ENCODE data around the gene TM7SF2. TPM values are rescaled to one million over a fixed set of nuclear protein-coding genes. Genes with fewer than 3 reads are reported as not detected.

Gene TM7SF2
- total RNA-seq, 1 experiment from 2014 or later: 63.8 TPM

DNA sequence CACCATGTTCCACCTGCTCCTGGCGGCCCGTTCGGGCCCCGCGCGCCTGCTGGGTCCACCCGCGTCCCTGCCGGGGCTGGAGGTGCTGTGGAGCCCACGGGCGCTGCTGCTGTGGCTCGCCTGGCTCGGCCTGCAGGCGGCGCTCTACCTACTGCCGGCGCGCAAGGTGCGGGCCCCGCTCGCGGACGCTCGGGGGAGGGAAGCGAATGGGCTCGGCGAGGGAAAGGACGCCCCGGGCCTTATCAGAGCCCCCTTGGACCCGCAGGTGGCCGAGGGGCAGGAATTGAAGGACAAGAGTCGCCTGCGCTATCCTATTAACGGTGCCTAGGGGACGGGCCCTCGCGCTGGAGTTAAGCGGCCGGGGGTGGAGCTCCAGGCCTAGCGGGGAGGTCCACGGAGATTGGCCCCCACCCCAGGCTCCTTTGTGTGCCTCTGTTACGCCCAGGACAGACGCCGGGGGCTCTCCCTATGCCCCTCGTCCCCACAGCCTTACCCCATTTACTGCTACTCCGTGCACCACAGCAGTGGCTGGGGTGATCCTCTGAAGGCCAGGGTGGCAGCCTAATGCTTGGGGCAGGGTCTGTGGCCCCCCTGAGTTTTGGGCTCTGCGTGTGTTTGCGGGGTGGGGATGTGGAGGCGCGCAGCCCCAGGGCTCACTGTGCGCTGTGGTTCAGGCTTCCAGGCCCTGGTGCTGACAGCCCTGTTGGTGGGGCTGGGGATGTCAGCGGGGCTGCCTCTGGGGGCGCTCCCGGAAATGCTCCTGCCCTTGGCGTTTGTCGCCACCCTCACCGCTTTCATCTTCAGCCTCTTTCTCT, 1.1 kb downstream of the TM7SF2 start (continued):
- TF ChIP-seq, protein P1, sequence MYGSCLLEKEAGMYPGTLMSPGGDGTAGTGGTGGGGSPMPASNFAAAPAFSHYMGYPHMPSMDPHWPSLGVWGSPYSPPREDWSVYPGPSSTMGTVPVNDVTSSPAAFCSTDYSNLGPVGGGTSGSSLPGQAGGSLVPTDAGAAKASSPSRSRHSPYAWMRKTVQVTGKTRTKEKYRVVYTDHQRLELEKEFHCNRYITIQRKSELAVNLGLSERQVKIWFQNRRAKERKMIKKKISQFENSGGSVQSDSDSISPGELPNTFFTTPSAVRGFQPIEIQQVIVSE (CRISPR knock-in tag; IDR thresholded peaks at IDR 0.05; ENCODE audit: borderline replicate concordance): no peak
- TF ChIP-seq, protein P2, sequence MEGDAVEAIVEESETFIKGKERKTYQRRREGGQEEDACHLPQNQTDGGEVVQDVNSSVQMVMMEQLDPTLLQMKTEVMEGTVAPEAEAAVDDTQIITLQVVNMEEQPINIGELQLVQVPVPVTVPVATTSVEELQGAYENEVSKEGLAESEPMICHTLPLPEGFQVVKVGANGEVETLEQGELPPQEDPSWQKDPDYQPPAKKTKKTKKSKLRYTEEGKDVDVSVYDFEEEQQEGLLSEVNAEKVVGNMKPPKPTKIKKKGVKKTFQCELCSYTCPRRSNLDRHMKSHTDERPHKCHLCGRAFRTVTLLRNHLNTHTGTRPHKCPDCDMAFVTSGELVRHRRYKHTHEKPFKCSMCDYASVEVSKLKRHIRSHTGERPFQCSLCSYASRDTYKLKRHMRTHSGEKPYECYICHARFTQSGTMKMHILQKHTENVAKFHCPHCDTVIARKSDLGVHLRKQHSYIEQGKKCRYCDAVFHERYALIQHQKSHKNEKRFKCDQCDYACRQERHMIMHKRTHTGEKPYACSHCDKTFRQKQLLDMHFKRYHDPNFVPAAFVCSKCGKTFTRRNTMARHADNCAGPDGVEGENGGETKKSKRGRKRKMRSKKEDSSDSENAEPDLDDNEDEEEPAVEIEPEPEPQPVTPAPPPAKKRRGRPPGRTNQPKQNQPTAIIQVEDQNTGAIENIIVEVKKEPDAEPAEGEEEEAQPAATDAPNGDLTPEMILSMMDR (IDR thresholded peaks at IDR 0.05): peak; percentile 85
- TF ChIP-seq ATF1 (CRISPR knock-in tag; IDR thresholded peaks at IDR 0.05): no peak
- no peak for TF ChIP-seq NR3C1 (CRISPR knock-in tag; conservative IDR thresholded peaks at IDR 0.05; ENCODE audit: low read depth)
- TF ChIP-seq, protein P3, sequence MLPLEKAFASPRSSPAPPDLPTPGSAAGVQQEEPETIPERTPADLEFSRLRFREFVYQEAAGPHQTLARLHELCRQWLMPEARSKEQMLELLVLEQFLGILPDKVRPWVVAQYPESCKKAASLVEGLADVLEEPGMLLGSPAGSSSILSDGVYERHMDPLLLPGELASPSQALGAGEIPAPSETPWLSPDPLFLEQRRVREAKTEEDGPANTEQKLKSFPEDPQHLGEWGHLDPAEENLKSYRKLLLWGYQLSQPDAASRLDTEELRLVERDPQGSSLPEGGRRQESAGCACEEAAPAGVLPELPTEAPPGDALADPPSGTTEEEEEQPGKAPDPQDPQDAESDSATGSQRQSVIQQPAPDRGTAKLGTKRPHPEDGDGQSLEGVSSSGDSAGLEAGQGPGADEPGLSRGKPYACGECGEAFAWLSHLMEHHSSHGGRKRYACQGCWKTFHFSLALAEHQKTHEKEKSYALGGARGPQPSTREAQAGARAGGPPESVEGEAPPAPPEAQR (CRISPR knock-in tag; IDR thresholded peaks at IDR 0.05): 0 out of 2 replicates have a peak, but pooled peaks have one; percentile 18
- no peak for TF ChIP-seq CBFB (CRISPR knock-in tag; IDR thresholded peaks at IDR 0.05; ENCODE audit: low read depth)
- TF ChIP-seq ZNF263 (CRISPR knock-in tag; IDR thresholded peaks at IDR 0.05; ENCODE audit: low read depth): no peak
- TF ChIP-seq, protein P4, sequence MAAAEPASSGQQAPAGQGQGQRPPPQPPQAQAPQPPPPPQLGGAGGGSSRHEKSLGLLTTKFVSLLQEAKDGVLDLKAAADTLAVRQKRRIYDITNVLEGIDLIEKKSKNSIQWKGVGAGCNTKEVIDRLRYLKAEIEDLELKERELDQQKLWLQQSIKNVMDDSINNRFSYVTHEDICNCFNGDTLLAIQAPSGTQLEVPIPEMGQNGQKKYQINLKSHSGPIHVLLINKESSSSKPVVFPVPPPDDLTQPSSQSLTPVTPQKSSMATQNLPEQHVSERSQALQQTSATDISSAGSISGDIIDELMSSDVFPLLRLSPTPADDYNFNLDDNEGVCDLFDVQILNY (CRISPR knock-in tag; IDR thresholded peaks at IDR 0.05): no peak
- no peak for TF ChIP-seq ZNF423 (CRISPR knock-in tag; IDR thresholded peaks at IDR 0.05)

DNA sequence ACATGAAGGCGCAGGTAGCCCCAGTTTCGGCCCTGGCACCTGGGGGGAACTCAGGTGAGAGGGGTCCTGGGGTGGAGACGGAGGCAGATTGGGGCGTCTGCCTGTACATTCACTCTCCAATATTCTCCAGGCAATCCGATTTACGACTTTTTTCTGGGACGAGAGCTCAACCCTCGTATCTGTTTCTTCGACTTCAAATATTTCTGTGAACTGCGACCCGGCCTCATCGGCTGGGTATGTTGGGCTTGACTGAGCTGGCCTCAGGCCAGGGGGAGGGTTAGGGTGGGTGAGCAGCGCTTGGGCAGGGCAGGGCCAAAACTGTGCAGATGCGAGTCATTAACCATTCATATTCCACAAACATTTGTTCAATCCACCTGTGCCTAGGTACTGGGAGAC, 1.7 kb downstream of the TM7SF2 start:
- peak overlapping the region; percentile 52 for H3K27ac Mint-ChIP-seq
- no peaks in the 10 kb centered on the region for H3K9me3 Mint-ChIP-seq
- ATAC-seq (no peak), DNase-seq (ENCODE audit: low spot score) (no peak)
- H3K4me3 Mint-ChIP-seq: peak overlapping the region; percentile 91
- no peak for TF ChIP-seq OVOL2 (CRISPR knock-in tag; IDR thresholded peaks at IDR 0.05; ENCODE audit: borderline replicate concordance)
- ChIA-PET POLR2A (interaction anchor here (0.6 to 2.2 kb wide), 5 partner anchors 9 to 1719 kb away, joined by 3 to 19 read pairs (median 9); partner anchors contain the start of genes CAPN1, FAU, MRPL49 and VPS51), CTCF (interaction anchor here (0.8 to 4.8 kb wide), 14 partner anchors 7 to 309 kb away, joined by 3 to 104 read pairs (median 9); partner anchors contain the start of genes ARL2, CAPN1, FAU and MRPL49)
- no peaks in the 10 kb centered on the region for H3K27me3 Mint-ChIP-seq (ENCODE audit: low read depth)
- peaks cover 20% of the 10 kb centered on the region for H3K4me1 Mint-ChIP-seq
- H3K36me3 Mint-ChIP-seq: peaks cover 3% of the 10 kb centered on the region

DNA sequence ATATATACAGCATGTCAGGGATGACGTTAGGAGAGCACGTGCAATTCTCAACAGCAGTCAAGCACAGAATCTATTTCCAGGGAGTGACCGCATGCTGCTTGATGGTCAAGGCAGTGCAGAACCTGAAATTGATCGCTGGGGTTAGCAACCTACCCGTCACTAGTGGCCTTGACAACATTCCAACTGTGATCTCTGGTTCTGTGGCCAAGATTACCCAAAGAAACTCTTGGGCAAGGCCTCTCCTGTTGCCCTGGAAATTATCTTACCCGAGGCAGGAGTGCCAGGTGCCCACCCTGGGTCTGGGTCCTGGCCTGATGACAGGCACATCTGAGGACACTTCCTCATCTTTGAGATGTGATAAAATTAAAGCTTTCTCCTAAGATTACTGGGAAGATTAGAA, 2.2 kb downstream of the TM7SF2 start:
- POLR2A ChIA-PET: no interaction called here
- Mint-ChIP-seq H3K36me3 (peaks cover 7% of the 10 kb centered on the region), H3K4me3 (peak overlapping the region; percentile 91), H3K27me3 (ENCODE audit: low read depth) (no peaks in the 10 kb centered on the region), H3K4me1 (peaks cover 20% of the 10 kb centered on the region), H3K27ac (peak overlapping the region; percentile 52), H3K9me3 (no peaks in the 10 kb centered on the region)
- ATAC-seq: no peak
- no peak for TF ChIP-seq NFATC4 (CRISPR knock-in tag; IDR thresholded peaks at IDR 0.05)
- TF ChIP-seq, protein P5, sequence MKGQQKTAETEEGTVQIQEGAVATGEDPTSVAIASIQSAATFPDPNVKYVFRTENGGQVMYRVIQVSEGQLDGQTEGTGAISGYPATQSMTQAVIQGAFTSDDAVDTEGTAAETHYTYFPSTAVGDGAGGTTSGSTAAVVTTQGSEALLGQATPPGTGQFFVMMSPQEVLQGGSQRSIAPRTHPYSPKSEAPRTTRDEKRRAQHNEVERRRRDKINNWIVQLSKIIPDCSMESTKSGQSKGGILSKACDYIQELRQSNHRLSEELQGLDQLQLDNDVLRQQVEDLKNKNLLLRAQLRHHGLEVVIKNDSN (CRISPR knock-in tag; IDR thresholded peaks at IDR 0.05): no peak
- TF ChIP-seq HMGA2 (CRISPR knock-in tag; IDR thresholded peaks at IDR 0.05): no peak
- TF ChIP-seq, protein P6, sequence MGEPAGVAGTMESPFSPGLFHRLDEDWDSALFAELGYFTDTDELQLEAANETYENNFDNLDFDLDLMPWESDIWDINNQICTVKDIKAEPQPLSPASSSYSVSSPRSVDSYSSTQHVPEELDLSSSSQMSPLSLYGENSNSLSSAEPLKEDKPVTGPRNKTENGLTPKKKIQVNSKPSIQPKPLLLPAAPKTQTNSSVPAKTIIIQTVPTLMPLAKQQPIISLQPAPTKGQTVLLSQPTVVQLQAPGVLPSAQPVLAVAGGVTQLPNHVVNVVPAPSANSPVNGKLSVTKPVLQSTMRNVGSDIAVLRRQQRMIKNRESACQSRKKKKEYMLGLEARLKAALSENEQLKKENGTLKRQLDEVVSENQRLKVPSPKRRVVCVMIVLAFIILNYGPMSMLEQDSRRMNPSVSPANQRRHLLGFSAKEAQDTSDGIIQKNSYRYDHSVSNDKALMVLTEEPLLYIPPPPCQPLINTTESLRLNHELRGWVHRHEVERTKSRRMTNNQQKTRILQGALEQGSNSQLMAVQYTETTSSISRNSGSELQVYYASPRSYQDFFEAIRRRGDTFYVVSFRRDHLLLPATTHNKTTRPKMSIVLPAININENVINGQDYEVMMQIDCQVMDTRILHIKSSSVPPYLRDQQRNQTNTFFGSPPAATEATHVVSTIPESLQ (CRISPR knock-in tag; IDR thresholded peaks at IDR 0.05): no peak
- TF ChIP-seq ZBTB21 (CRISPR knock-in tag; IDR thresholded peaks at IDR 0.05; ENCODE audit: borderline replicate concordance): no peak
- no peak for DNase-seq (ENCODE audit: low spot score)
- CTCF ChIA-PET: interaction anchor here (1.3 to 4.8 kb wide), 9 partner anchors 7 to 310 kb away, joined by 3 to 56 read pairs (median 11); partner anchors contain the start of genes ARL2, CAPN1, FAU and MRPL49
